HepG2 (cell line): ENCODE measurements around the gene TSPAN5. TPM values are rescaled to one million over a fixed set of nuclear protein-coding genes. Genes with fewer than 3 reads are reported as not detected.

Experiments used
- ATAC-seq: fragments of 200-7000 bp; cut with Tn5 transposase; 3 replicates; pipeline ENCODE4 v1.9.1; 2020; ENCODE audit warnings: mild to moderate bottlenecking, moderate library complexity
- BruUV-seq: library from RNA; stranded (reverse); fragments of 400-500 nt; replicated peaks from 2 replicates; lab custom pipeline; 2021; lab: Mats Ljungman, UMichigan
- CTCF ChIA-PET: fragments of 300-600 bp; formaldehyde crosslinking; extraction: SDS; loops from one replicate; lab custom pipeline; 2021; ENCODE audit warnings: low total read pairs, inconsistent platforms, low intra/inter-chr PET ratio; lab: Yijun Ruan, JAX
- POLR2A ChIA-PET: fragments of 350-600 bp; sonication (Branson Sonifier 250); formaldehyde crosslinking; loops from one replicate; lab custom pipeline; 2020; ENCODE audit warnings: antibody characterized with exemption, inconsistent platforms; lab: Yijun Ruan, JAX
- DNase-seq: peaks from one replicate; pipeline ENCODE4 v3.0.0-alpha.2; 2015; ENCODE audit warnings: low spot score
- FAIRE-seq: peaks from 3 replicates; lab custom pipeline; 2011; peaks lifted over from hg19 to GRCh38; lab: Jason Lieb, UNC
- H2AFZ ChIP-seq: one replicate; pipeline ENCODE4 v1.6.1; 2011; ENCODE audit warnings: low read length, inconsistent platforms
- H3K27ac ChIP-seq: fragments of 300-600 bp; 3 replicates; pipeline ENCODE4 v1.8.0; 2011; ENCODE audit warnings: mixed run types, mild to moderate bottlenecking, mixed read lengths, low read length, inconsistent platforms; ENCODE audit not compliant: insufficient read depth; ENCODE audit errors: extremely low read length
- H3K27me3 ChIP-seq, 2 experiments: fragments of 200-600 bp in 1 of 2; 2 replicates in 1 of 2; 3 replicates in 1 of 2; pipeline versions ENCODE4 v1.6.0 to v1.8.0; 2011; ENCODE audit warnings: low read length in 2 of 2, mild to moderate bottlenecking in 2 of 2, moderate library complexity in 2 of 2, inconsistent platforms in 1 of 2; ENCODE audit not compliant: insufficient read depth in 2 of 2, control insufficient read depth in 1 of 2
- H3K36me3 ChIP-seq, 2 experiments: fragments of 200-600 bp in 1 of 2; replicated peaks in 1 of 2; 2 replicates in 1 of 2; 3 replicates in 1 of 2; pipeline versions ENCODE4 v1.5.1 to v1.8.0; 2011; ENCODE audit warnings: low read length in 2 of 2, inconsistent platforms in 1 of 2; ENCODE audit not compliant: insufficient read depth in 2 of 2, control insufficient read depth in 1 of 2
- H3K4me1 ChIP-seq: 2 replicates; pipeline ENCODE4 v1.5.1; 2012; ENCODE audit warnings: low read length, inconsistent platforms; ENCODE audit not compliant: insufficient read depth
- H3K4me2 ChIP-seq: 2 replicates; pipeline ENCODE4 v1.6.0; 2011; ENCODE audit warnings: low read depth, low read length, inconsistent platforms
- H3K4me3 ChIP-seq, 3 experiments: fragments of 200-600 bp in 1 of 3; sonication (generic), shearing (Covaris generic) in 1 of 3; replicated peaks in 1 of 3; 2 replicates each; pipeline ENCODE4 v1.5.1; 2011 to 2016; ENCODE audit warnings: low read length in 3 of 3, inconsistent platforms in 2 of 3, low read depth in 2 of 3, mild to moderate bottlenecking in 2 of 3, control low read depth in 1 of 3, mixed read lengths in 1 of 3; ENCODE audit not compliant: insufficient read depth in 1 of 3
- H3K79me2 ChIP-seq: one replicate; pipeline ENCODE4 v1.6.1; 2011; ENCODE audit warnings: low read length, inconsistent platforms; ENCODE audit not compliant: insufficient read depth
- H3K9ac ChIP-seq: 2 replicates; pipeline ENCODE4 v1.6.0; 2011; ENCODE audit warnings: mild to moderate bottlenecking, low read depth, low read length, inconsistent platforms; ENCODE audit not compliant: insufficient read depth
- H3K9me3 ChIP-seq: 2 replicates; pipeline ENCODE4 v1.5.1; 2012; ENCODE audit warnings: mild to moderate bottlenecking, low read length
- H4K20me1 ChIP-seq: 2 replicates; pipeline ENCODE4 v1.6.0; 2011; ENCODE audit warnings: inconsistent platforms, mild to moderate bottlenecking, low read length, moderate library complexity; ENCODE audit not compliant: insufficient read depth
- CENPX ChIP-seq: sonication (generic); formaldehyde crosslinking; IDR thresholded peaks from 2 replicates; pipeline ENCODE4 v1.9.0; 2021; ENCODE audit warnings: mild to moderate bottlenecking, missing genetic modification reagents, moderate library complexity
- FOXK2 ChIP-seq: fragments of 450-650 bp; IDR thresholded peaks from 2 replicates; pipeline ENCODE4 v1.6.1; 2016
- NAIF1 ChIP-seq: sonication (generic); formaldehyde crosslinking; IDR thresholded peaks from 2 replicates; pipeline ENCODE4 v1.5.0; 2020; ENCODE audit warnings: mild to moderate bottlenecking, missing genetic modification reagents, borderline replicate concordance
- RFX3 ChIP-seq: IDR thresholded peaks from 2 replicates; pipeline ENCODE4 v1.6.1; 2016; ENCODE audit warnings: missing biosample characterization, missing genetic modification reagents
- SOX6 ChIP-seq, 2 experiments: fragments of 450-650 bp in 1 of 2; sonication (generic) in 1 of 2; formaldehyde crosslinking in 1 of 2; IDR thresholded peaks; 2 replicates each; pipeline versions ENCODE4 v1.4.0 to v1.6.1; 2017 to 2020; ENCODE audit warnings: antibody characterized with exemption in 1 of 2, mild to moderate bottlenecking in 1 of 2, missing genetic modification reagents in 1 of 2
- ZNF841 ChIP-seq: sonication (generic); formaldehyde crosslinking; IDR thresholded peaks from 2 replicates; pipeline ENCODE4 v1.8.1; 2023; ENCODE audit warnings: missing genetic modification reagents, borderline replicate concordance
- WGBS: methylation state at CpG from one replicate; pipeline ENCODE4 v1.1.6; 2017; ENCODE audit warnings: low lambda C conversion rate; 5-methylcytosine and 5-hydroxymethylcytosine counted together
- in situ Hi-C: cut with HindIII; loops from 2 replicates; pipeline ENCODE4 v1.10.0; 2017; ENCODE audit warnings: low pct_unique_long_range_greater_than_20kb; ENCODE audit not compliant: extremely low pct_ligation_motif_present
- intact Hi-C: fragments of 100-400 bp; cut with micrococcal nuclease; formaldehyde crosslinking; loops from one replicate; pipeline ENCODE4 v1.10.0; 2022; ENCODE audit not compliant: unreplicated experiment
- polyA plus RNA-seq, 8 experiments: library from polyadenylated mRNA; depleted of rRNA in 3 of 8; stranded (reverse) in 7 of 8; unstranded in 1 of 8; fragments of >200 nt; fragmentation: Illumina TruSeq in 4 of 8; extraction: Trizol in 4 of 8; gene quantifications; 2 replicates each; pipeline versions ENCODE4 v1.2.1 to v1.2.3, GENCODE V29; 2011 to 2016; ENCODE audit warnings: low read depth in 4 of 8, missing spikeins in 1 of 8, mixed read lengths in 1 of 8; ENCODE audit not compliant: insufficient read depth in 1 of 8
- total RNA-seq, 5 experiments: library from RNA; depleted of rRNA; stranded (reverse); fragments of >200 nt; fragmentation: Illumina TruSeq; extraction: Trizol; gene quantifications; 2 replicates each; pipeline ENCODE4 v1.2.3, GENCODE V29; 2016; ENCODE audit warnings: low read depth in 1 of 5
- TF ChIP-seq, protein P1 (sequence below): IDR thresholded peaks from 2 replicates; pipeline ENCODE4 v1.6.1; 2016; ENCODE audit warnings: missing biosample characterization, missing genetic modification reagents, low read depth
- TF ChIP-seq, protein P2 (sequence below): sonication (generic); formaldehyde crosslinking; IDR thresholded peaks from 2 replicates; pipeline ENCODE4 v1.4.0; 2020; ENCODE audit warnings: mild to moderate bottlenecking, missing genetic modification reagents, borderline replicate concordance

TSPAN5 gene
- total and polyA plus RNA-seq, 2 of the 13 experiments (the other 11 are each of a cell fraction or from before 2014, with no cell fraction given): 0.20 to 0.53 TPM

DNA sequence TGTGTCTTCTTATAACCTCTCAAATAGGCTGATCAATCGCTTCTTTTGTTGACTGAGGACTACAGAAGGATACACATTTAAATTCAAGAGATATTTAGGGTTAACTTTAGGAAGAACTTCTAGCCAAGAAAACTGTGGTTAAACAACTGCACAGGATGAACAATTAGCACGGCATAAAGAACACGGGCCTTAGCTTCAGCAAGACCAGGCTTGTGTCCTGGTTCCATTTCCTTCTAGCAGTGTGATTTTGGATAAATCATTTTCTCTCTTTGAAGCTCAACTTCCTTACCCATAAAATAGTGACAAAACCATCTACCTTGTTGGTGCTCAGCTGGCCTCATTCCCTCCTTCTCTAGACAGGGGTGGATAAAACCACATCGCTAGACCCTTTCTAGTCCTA lies 117.6 kb downstream of the TSPAN5 start:
- Histone ChIP-seq H3K4me2 (no peak overlapping the region), H3K79me2 (no peaks in the 10 kb centered on the region), H4K20me1 (no peaks in the 10 kb centered on the region), H3K27ac (no peak overlapping the region), H3K36me3 (no peaks in the 10 kb centered on the region), H3K4me1 (no peaks in the 10 kb centered on the region), H3K27me3 (peaks cover 0 to 5% of the 10 kb centered on the region in 2 experiments; a peak in 1 of 5 replicates), H3K9ac (no peak overlapping the region), H3K4me3 (no peak overlapping the region), H2AFZ (no peak overlapping the region), H3K9me3 (no peaks in the 10 kb centered on the region)
- in situ Hi-C loops: no loop called here
- BruUV-seq: no TSS peak
- FAIRE-seq: no peak
- DNase-seq: no peak
- POLR2A ChIA-PET: no interaction called here
- 44% methylated on average over 4 of the region's 4 CpGs for WGBS
- TF ChIP-seq, protein P1, sequence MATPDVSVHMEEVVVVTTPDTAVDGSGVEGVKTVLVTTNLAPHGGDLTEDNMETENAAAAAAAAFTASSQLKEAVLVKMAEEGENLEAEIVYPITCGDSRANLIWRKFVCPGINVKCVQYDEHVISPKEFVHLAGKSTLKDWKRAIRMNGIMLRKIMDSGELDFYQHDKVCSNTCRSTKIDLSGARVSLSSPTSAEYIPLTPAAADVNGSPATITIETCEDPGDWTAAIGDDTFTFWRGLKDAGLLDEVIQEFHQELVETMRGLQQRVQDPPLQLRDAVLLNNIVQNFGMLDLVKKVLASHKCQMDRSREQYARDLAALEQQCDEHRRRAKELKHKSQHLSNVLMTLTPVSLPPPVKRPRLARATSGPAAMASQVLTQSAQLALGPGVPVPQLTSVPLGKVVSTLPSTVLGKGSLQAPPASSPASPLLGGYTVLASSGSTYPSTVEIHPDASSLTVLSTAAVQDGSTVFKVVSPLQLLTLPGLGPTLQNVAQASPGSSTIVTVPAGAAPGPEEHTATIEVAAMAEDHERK (CRISPR knock-in tag): no peak
- no peak for TF ChIP-seq FOXK2
- TF ChIP-seq, protein P2, sequence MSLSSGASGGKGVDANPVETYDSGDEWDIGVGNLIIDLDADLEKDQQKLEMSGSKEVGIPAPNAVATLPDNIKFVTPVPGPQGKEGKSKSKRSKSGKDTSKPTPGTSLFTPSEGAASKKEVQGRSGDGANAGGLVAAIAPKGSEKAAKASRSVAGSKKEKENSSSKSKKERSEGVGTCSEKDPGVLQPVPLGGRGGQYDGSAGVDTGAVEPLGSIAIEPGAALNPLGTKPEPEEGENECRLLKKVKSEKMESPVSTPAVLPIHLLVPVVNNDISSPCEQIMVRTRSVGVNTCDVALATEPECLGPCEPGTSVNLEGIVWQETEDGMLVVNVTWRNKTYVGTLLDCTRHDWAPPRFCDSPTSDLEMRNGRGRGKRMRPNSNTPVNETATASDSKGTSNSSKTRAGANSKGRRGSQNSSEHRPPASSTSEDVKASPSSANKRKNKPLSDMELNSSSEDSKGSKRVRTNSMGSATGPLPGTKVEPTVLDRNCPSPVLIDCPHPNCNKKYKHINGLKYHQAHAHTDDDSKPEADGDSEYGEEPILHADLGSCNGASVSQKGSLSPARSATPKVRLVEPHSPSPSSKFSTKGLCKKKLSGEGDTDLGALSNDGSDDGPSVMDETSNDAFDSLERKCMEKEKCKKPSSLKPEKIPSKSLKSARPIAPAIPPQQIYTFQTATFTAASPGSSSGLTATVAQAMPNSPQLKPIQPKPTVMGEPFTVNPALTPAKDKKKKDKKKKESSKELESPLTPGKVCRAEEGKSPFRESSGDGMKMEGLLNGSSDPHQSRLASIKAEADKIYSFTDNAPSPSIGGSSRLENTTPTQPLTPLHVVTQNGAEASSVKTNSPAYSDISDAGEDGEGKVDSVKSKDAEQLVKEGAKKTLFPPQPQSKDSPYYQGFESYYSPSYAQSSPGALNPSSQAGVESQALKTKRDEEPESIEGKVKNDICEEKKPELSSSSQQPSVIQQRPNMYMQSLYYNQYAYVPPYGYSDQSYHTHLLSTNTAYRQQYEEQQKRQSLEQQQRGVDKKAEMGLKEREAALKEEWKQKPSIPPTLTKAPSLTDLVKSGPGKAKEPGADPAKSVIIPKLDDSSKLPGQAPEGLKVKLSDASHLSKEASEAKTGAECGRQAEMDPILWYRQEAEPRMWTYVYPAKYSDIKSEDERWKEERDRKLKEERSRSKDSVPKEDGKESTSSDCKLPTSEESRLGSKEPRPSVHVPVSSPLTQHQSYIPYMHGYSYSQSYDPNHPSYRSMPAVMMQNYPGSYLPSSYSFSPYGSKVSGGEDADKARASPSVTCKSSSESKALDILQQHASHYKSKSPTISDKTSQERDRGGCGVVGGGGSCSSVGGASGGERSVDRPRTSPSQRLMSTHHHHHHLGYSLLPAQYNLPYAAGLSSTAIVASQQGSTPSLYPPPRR (CRISPR knock-in tag): no peak
- TF ChIP-seq NAIF1 (CRISPR knock-in tag): no peak
- no peak for TF ChIP-seq RFX3
- no peak for TF ChIP-seq ZNF841 (CRISPR knock-in tag)
- no peak for TF ChIP-seq SOX6 (IDR thresholded peaks at IDR 0.05)
- TF ChIP-seq SOX6 (CRISPR knock-in tag; IDR thresholded peaks at IDR 0.05): no peak
- no peak for TF ChIP-seq CENPX (CRISPR knock-in tag)
- no peak for ATAC-seq
- intact Hi-C loops: no loop called here
- CTCF ChIA-PET: no interaction called here
